ENCODE results near the gene TNFRSF6B. TPM values are rescaled to one million over a fixed set of nuclear protein-coding genes. Genes with fewer than 3 reads are reported as not detected.
A peak's percentile ranks its signal among the peaks of the same experiment; 100 is the strongest.

The TNFRSF6B gene
- total RNA-seq, 1 donor from 2014 or later, result not detected

GRCh38 chr20:63737695-63737944 lies 41.2 kb downstream of the TNFRSF6B start:
- no peak for DNase-seq
- H3K4me3 Mint-ChIP-seq, result no peak overlapping the region

GRCh38 chr20:63737945-63738686 lies 41.7 kb downstream of the TNFRSF6B start:
- TF ChIP-seq CTCF (IDR thresholded peaks at IDR 0.05), result no peak
- DNase-seq (peak; percentile 47), ATAC-seq (ENCODE audit: low read depth) (peak; percentile 14)
- intact Hi-C loops (cut with micrococcal nuclease), result loop anchor here (1.0 to 10.0 kb wide), 7 partner anchors 31 to 201 kb away; partner anchors contain the start of genes ARFRP1, FNDC11, GMEB2 and PTK6
- peaks cover 23% of the 10 kb centered on the region for H3K36me3 Mint-ChIP-seq (ENCODE audit: low read depth)
- H3K27me3 Mint-ChIP-seq, result no peaks in the 10 kb centered on the region
- ChIA-PET CTCF (interaction anchor here (1.2 kb wide), 1 partner anchor 96 kb away, joined by 3 read pairs; no protein-coding TSS in a partner anchor), POLR2A (interaction anchor here (0.8 to 3.0 kb wide), 8 partner anchors 30 to 217 kb away, joined by 3 to 36 read pairs (median 5); partner anchors contain the start of genes ARFRP1, HELZ2, PPDPF and TPD52L2)
- no peak overlapping the region for H3K27ac Mint-ChIP-seq
- no peaks in the 10 kb centered on the region for H3K9me3 Mint-ChIP-seq
- peak overlapping the region; percentile 44 for H3K4me3 Mint-ChIP-seq
- H3K4me1 Mint-ChIP-seq, result peaks cover 30% of the 10 kb centered on the region

More at GRCh38 chr20:63737695-63737944, 41.2 kb downstream of the TNFRSF6B start:
- H3K27ac Mint-ChIP-seq, result no peak overlapping the region
- no peaks in the 10 kb centered on the region for H3K27me3 Mint-ChIP-seq
- H3K9me3 Mint-ChIP-seq, result no peaks in the 10 kb centered on the region
- peaks cover 23% of the 10 kb centered on the region for H3K36me3 Mint-ChIP-seq (ENCODE audit: low read depth)
- TF ChIP-seq CTCF (IDR thresholded peaks at IDR 0.05), result no peak
- ATAC-seq (ENCODE audit: low read depth), result peak; percentile 1
- H3K4me1 Mint-ChIP-seq, result peaks cover 30% of the 10 kb centered on the region
- intact Hi-C loops (cut with micrococcal nuclease), result loop anchor here (1.0 to 10.0 kb wide), 6 partner anchors 40 to 200 kb away; partner anchors contain the start of genes FNDC11, GMEB2, PTK6 and RTEL1
- ChIA-PET POLR2A (interaction anchor here (0.8 to 3.0 kb wide), 6 partner anchors 30 to 215 kb away, joined by 3 to 36 read pairs (median 6); partner anchors contain the start of genes ARFRP1, GMEB2, RTEL1 and TPD52L2), CTCF (interaction anchor here (1.2 to 1.6 kb wide), 2 partner anchors 30 to 96 kb away, joined by 3 to 8 read pairs; partner anchors contain the start of genes ARFRP1 and ZGPAT)

GRCh38 chr20:63738687-63739129 lies 42.3 kb downstream of the TNFRSF6B start:
- Mint-ChIP-seq H3K36me3 (ENCODE audit: low read depth) (peaks cover 19% of the 10 kb centered on the region), H3K4me1 (peaks cover 30% of the 10 kb centered on the region), H3K27me3 (no peaks in the 10 kb centered on the region), H3K4me3 (peak overlapping the region; percentile 44), H3K27ac (no peak overlapping the region), H3K9me3 (no peaks in the 10 kb centered on the region)
- intact Hi-C loops (cut with micrococcal nuclease), result loop anchor here (1.0 to 10.0 kb wide), 7 partner anchors 32 to 201 kb away; partner anchors contain the start of genes ARFRP1, FNDC11, GMEB2 and PTK6
- POLR2A ChIA-PET, result interaction anchor here (0.6 to 1.8 kb wide), 10 partner anchors 31 to 218 kb away, joined by 3 to 14 read pairs (median 3); partner anchors contain the start of genes ARFRP1, GMEB2, HELZ2 and PPDPF
- ATAC-seq (ENCODE audit: low read depth) (no peak), DNase-seq (no peak)
- CTCF ChIA-PET, result interaction anchor here (1.0 kb wide), 1 partner anchor 126 kb away, joined by 4 read pairs; the partner anchor contains the start of gene TPD52L2
- no peak for TF ChIP-seq CTCF (IDR thresholded peaks at IDR 0.05)

- CTCF ChIA-PET, result interaction anchor here (1.0 kb wide), 1 partner anchor 125 kb away, joined by 4 read pairs; the partner anchor contains the start of gene TPD52L2
- Mint-ChIP-seq H3K27ac (no peak within 1 kb of the TSS), H3K27me3 (no peaks in the 10 kb centered on the region), H3K36me3 (ENCODE audit: low read depth) (peaks cover 14% of the 10 kb centered on the region), H3K4me1 (peaks cover 28% of the 10 kb centered on the region), H3K9me3 (no peaks in the 10 kb centered on the region), H3K4me3 (peak within 1 kb of the TSS; percentile 48)
- no peak for TF ChIP-seq CTCF (IDR thresholded peaks at IDR 0.05)
- POLR2A ChIA-PET, result interaction anchor here (0.6 to 1.8 kb wide), 10 partner anchors 31 to 218 kb away, joined by 3 to 14 read pairs (median 3); partner anchors contain the start of genes ARFRP1, GMEB2, HELZ2 and PPDPF
- ATAC-seq (ENCODE audit: low read depth), result peak; percentile 65
- intact Hi-C loops (cut with micrococcal nuclease), result loop anchor here (1.0 to 10.0 kb wide), 7 partner anchors 33 to 202 kb away; partner anchors contain the start of genes ARFRP1, FNDC11, GMEB2 and PTK6
- peak; percentile 73 for DNase-seq
These were observed 42.9 kb downstream of the TNFRSF6B start, which contains the start of gene SLC2A4RG for GRCh38 chr20:63739130-63740069. TSS of gene SLC2A4RG (plus strand) at chr20:63739776. CDS start at chr20:63739913, 137 bp downstream.

Data from activated B cell treated with CpG ODN at 0.5 μM for 24 hours (primary cell).